IMR-90 (cell line): ENCODE results near the gene MAPK11. TPM values are rescaled to one million over a fixed set of nuclear protein-coding genes. Genes with fewer than 3 reads are reported as not detected.
A peak's percentile ranks its signal among the peaks of the same experiment; 100 is the strongest.

ENCODE experiments used
- ATAC-seq: fragments of 200-7000 bp; cut with Tn5 transposase; 2 replicates; pipeline ENCODE4 v1.9.1; 2020; ENCODE audit warnings: low read depth, mild to moderate bottlenecking, moderate library complexity
- BruUV-seq: library from RNA; stranded (reverse); fragments of 400-500 nt; replicated peaks from 2 replicates; lab custom pipeline; 2021; lab: Mats Ljungman, UMichigan
- CTCF ChIA-PET: fragments of 300-600 bp; formaldehyde crosslinking; extraction: SDS; loops from one replicate; lab custom pipeline; 2021; ENCODE audit warnings: antibody characterized with exemption; lab: Yijun Ruan, JAX
- POLR2A ChIA-PET: fragments of 300-600 bp; sonication (Branson Sonifier 250); formaldehyde crosslinking; loops from one replicate; lab custom pipeline; 2022; ENCODE audit warnings: antibody characterized with exemption; ENCODE audit not compliant: unreplicated experiment; lab: Charles Lee
- DNase-seq: peaks from one replicate; pipeline ENCODE4 v3.0.0; 2013
- H2AFZ ChIP-seq: replicated peaks from 2 replicates; pipeline ENCODE3; 2013; ENCODE audit warnings: low read length, mild to moderate bottlenecking; ENCODE audit not compliant: poor library complexity
- H2AK5ac ChIP-seq: 2 replicates; pipeline ENCODE4 v1.6.1; 2013; ENCODE audit warnings: low read depth, low read length, inconsistent platforms
- H2AK9ac ChIP-seq: replicated peaks from 2 replicates; pipeline ENCODE3; 2013; ENCODE audit warnings: mild to moderate bottlenecking, low read depth, low read length, moderate library complexity; ENCODE audit not compliant: poor library complexity
- H2BK120ac ChIP-seq: 2 replicates; pipeline ENCODE4 v1.6.1; 2013; ENCODE audit warnings: low read depth, low read length, inconsistent platforms
- H2BK15ac ChIP-seq: 3 replicates; pipeline ENCODE4 v1.6.1; 2013; ENCODE audit warnings: low read depth, low read length, inconsistent platforms
- H2BK20ac ChIP-seq: 2 replicates; pipeline ENCODE4 v1.6.1; 2013; ENCODE audit warnings: low read depth, mild to moderate bottlenecking, inconsistent platforms, low read length, moderate library complexity
- H2BK5ac ChIP-seq: 2 replicates; pipeline ENCODE4 v1.6.1; 2013; ENCODE audit warnings: mild to moderate bottlenecking, low read depth, low read length, inconsistent platforms; ENCODE audit not compliant: poor library complexity, severe bottlenecking
- H3K14ac ChIP-seq: replicated peaks from 2 replicates; pipeline ENCODE4 v1.6.1; 2013; ENCODE audit warnings: low read depth, low read length, inconsistent platforms
- H3K18ac ChIP-seq: 2 replicates; pipeline ENCODE4 v1.6.1; 2013; ENCODE audit warnings: low read depth, low read length, control low read depth
- H3K23ac ChIP-seq: 2 replicates; pipeline ENCODE4 v1.6.1; 2013; ENCODE audit warnings: low read depth, low read length, inconsistent platforms
- H3K27ac ChIP-seq: 2 replicates; pipeline ENCODE4 v1.5.1; 2013; ENCODE audit warnings: mild to moderate bottlenecking, control low read depth, low read length; ENCODE audit not compliant: insufficient read depth
- H3K27me3 ChIP-seq: 2 replicates; pipeline ENCODE4 v1.6.1; 2013; ENCODE audit warnings: low read length; ENCODE audit not compliant: control insufficient read depth, insufficient read depth
- H3K36me3 ChIP-seq: 2 replicates; pipeline ENCODE4 v1.6.1; 2013; ENCODE audit warnings: low read length, mixed read lengths; ENCODE audit not compliant: control insufficient read depth, insufficient read depth
- H3K4ac ChIP-seq: 2 replicates; pipeline ENCODE4 v1.6.1; 2013; ENCODE audit warnings: low read depth, low read length, inconsistent platforms
- H3K4me1 ChIP-seq: 2 replicates; pipeline ENCODE4 v1.6.1; 2013; ENCODE audit warnings: low read length, mixed read lengths; ENCODE audit not compliant: control insufficient read depth, insufficient read depth
- H3K4me2 ChIP-seq: 2 replicates; pipeline ENCODE4 v1.6.1; 2013; ENCODE audit warnings: low read depth, mild to moderate bottlenecking, control low read depth, low read length, moderate library complexity
- H3K4me3 ChIP-seq: 2 replicates; pipeline ENCODE4 v1.5.1; 2013; ENCODE audit warnings: low read depth, mild to moderate bottlenecking, control low read depth, low read length, moderate library complexity; ENCODE audit not compliant: insufficient read depth
- H3K56ac ChIP-seq: 2 replicates; pipeline ENCODE4 v1.6.1; 2013; ENCODE audit warnings: low read length, inconsistent platforms; ENCODE audit not compliant: insufficient read depth; ENCODE audit errors: extremely low read depth
- H3K79me1 ChIP-seq, 2 experiments: 2 replicates each; pipeline ENCODE4 v1.6.1; 2013; ENCODE audit warnings: low read length in 2 of 2, inconsistent platforms in 1 of 2, low read depth in 1 of 2
- H3K9ac ChIP-seq: 2 replicates; pipeline ENCODE4 v1.6.1; 2013; ENCODE audit warnings: low read depth, low read length, control low read depth
- H3K9me1 ChIP-seq: 2 replicates; pipeline ENCODE4 v1.6.1; 2013; ENCODE audit warnings: low read length, inconsistent platforms; ENCODE audit not compliant: insufficient read depth
- H3K9me3 ChIP-seq: 2 replicates; pipeline ENCODE4 v1.6.1; 2013; ENCODE audit warnings: low read length; ENCODE audit not compliant: control insufficient read depth, insufficient read depth
- H4K20me1 ChIP-seq: 2 replicates; pipeline ENCODE4 v1.6.1; 2013; ENCODE audit warnings: low read length, inconsistent platforms; ENCODE audit not compliant: insufficient read depth
- H4K5ac ChIP-seq: 2 replicates; pipeline ENCODE4 v1.6.1; 2013; ENCODE audit warnings: mild to moderate bottlenecking, low read depth, low read length, control low read depth
- H4K8ac ChIP-seq, 2 experiments: 2 replicates each; pipeline ENCODE4 v1.6.1; 2013; ENCODE audit warnings: low read depth in 2 of 2, low read length in 2 of 2, control low read depth in 1 of 2, inconsistent platforms in 1 of 2
- H4K91ac ChIP-seq: 2 replicates; pipeline ENCODE4 v1.6.1; 2013; ENCODE audit warnings: low read depth, low read length, inconsistent platforms; ENCODE audit not compliant: insufficient read depth
- CTCF ChIP-seq: conservative IDR thresholded peaks from 2 replicates; pipeline ENCODE4 v1.5.1; 2012; ENCODE audit warnings: mild to moderate bottlenecking, low read depth, low read length, improper control_type of control experiment
- MAFK ChIP-seq: IDR thresholded peaks from 2 replicates; pipeline ENCODE4 v1.6.1; 2012; ENCODE audit warnings: low read depth, low read length, improper control_type of control experiment
- MXI1 ChIP-seq: IDR thresholded peaks from 2 replicates; pipeline ENCODE4 v1.6.1; 2012; ENCODE audit warnings: low read depth, mild to moderate bottlenecking, low read length, moderate library complexity, borderline replicate concordance
- NFE2L2 ChIP-seq: fragments of 150-350 bp; IDR thresholded peaks from 2 replicates; pipeline ENCODE4 v1.6.1; 2016; ENCODE audit warnings: low read depth, mild to moderate bottlenecking, low read length
- WGBS, 2 experiments: methylation state at CpG; one replicate each; pipeline versions ENCODE4 v1.1.5 to v1.1.7; 2013; ENCODE audit warnings: missing lambda C conversion rate in 2 of 2; ENCODE audit not compliant: insufficient read length in 1 of 2; ENCODE audit errors: extremely low coverage in 2 of 2; 5-methylcytosine and 5-hydroxymethylcytosine counted together
- dilution Hi-C: fragments of 300-500 bp; cut with HindIII; formaldehyde crosslinking; loops from one replicate; pipeline ENCODE4 v1.14.3; 2018; ENCODE audit warnings: low sequenced_read_pairs; ENCODE audit not compliant: unreplicated experiment
- in situ Hi-C: fragments of 300-500 bp; cut with MboI; formaldehyde crosslinking; loops from 3 replicates; pipeline ENCODE4 v1.14.3; 2019; ENCODE audit warnings: low sequenced_read_pairs, inconsistent platforms, mixed read lengths
- intact Hi-C: fragments of 100-400 bp; cut with micrococcal nuclease; formaldehyde crosslinking; loops from 2 replicates; pipeline ENCODE4 v1.10.0; 2022
- polyA plus RNA-seq, 3 experiments: library from polyadenylated mRNA; depleted of rRNA; stranded (reverse); fragments of >200 nt; gene quantifications; 2 replicates each; pipeline ENCODE4 v1.2.3, GENCODE V29; 2012; ENCODE audit warnings: low replicate concordance in 1 of 3
- total RNA-seq: library from RNA; depleted of rRNA; stranded (reverse); fragments of >200 nt; gene quantifications from 2 replicates; pipeline ENCODE4 v1.2.3, GENCODE V29; 2012

The MAPK11 gene
- total and polyA plus RNA-seq, 2 of the 4 experiments (the other 2 are of a cell fraction), result 8.1 to 14.4 TPM

GRCh38 chr22:50270666-50271394 is 650 bp upstream of the MAPK11 start:
- peak overlapping the region; percentile 37 for H3K4me3 ChIP-seq
- dilution Hi-C loops, result no loop called here
- H3K18ac ChIP-seq, result no peak overlapping the region
- ChIA-PET CTCF (no interaction called here), POLR2A (interaction anchor here (0.6 kb wide), 1 partner anchor 351 kb away, joined by 4 read pairs; no protein-coding TSS in a partner anchor)
- 2% methylated on average over 29 of the region's 53 CpGs; no CpG with 5 or more reads in 1 of the 2 experiments for WGBS, 2 experiments
- H3K9ac ChIP-seq, result peak overlapping the region; percentile 72
- DNase-seq (peak; percentile 61), ATAC-seq (peak; percentile 42)
- peak overlapping the region; percentile 0; the same call in 1 of the 2 replicates for H3K4ac ChIP-seq
- intact Hi-C loops, result loop anchor here (2.0 to 5.0 kb wide), 2 partner anchors 36 to 56 kb away; partner anchors contain the start of genes DENND6B and PLXNB2
- no peak overlapping the region for H2BK120ac ChIP-seq
- no peak overlapping the region for H2AK9ac ChIP-seq
- no peak overlapping the region for H3K56ac ChIP-seq
- H3K27ac ChIP-seq, result no peak overlapping the region
- H3K27me3 ChIP-seq, result no peaks in the 10 kb centered on the region
- H3K79me1 ChIP-seq, result peaks cover 0 to 14% of the 10 kb centered on the region in 2 experiments; a peak in 1 of 4 replicates
- H3K36me3 ChIP-seq, result peaks cover 18% of the 10 kb centered on the region
- H3K4me2 ChIP-seq, result peak overlapping the region; percentile 96
- no peak overlapping the region for H2AK5ac ChIP-seq
- in situ Hi-C loops, result loop anchor here (10.0 kb wide), 1 partner anchor 54 kb away; the partner anchor contains the start of gene DENND6B
- H3K14ac ChIP-seq, result no peak overlapping the region
- BruUV-seq, result no TSS peak
- TF ChIP-seq CTCF (no peak), MXI1 (peak; percentile 71; the same call in 1 of the 2 replicates), NFE2L2 (no peak), MAFK (no peak)
- no peak overlapping the region for H2BK15ac ChIP-seq
- H2BK5ac ChIP-seq, result no peak overlapping the region
- no peaks in the 10 kb centered on the region for H3K9me3 ChIP-seq
- H3K23ac ChIP-seq, result no peak overlapping the region
- peak overlapping the region; percentile 89 for H2AFZ ChIP-seq
- H2BK20ac ChIP-seq, result no peak overlapping the region
- H3K4me1 ChIP-seq, result peaks cover 13% of the 10 kb centered on the region
- H4K8ac ChIP-seq, result no peak overlapping the region
- H4K91ac ChIP-seq, result no peak overlapping the region
- H3K9me1 ChIP-seq, result no peaks in the 10 kb centered on the region
- peaks cover 40% of the 10 kb centered on the region for H4K20me1 ChIP-seq
- H4K5ac ChIP-seq, result no peak overlapping the region
